WERI-Rb-1 (cell line): ENCODE measurements around the gene ABHD12B.
"Not testable (repeated sequence)": the region's sequence is repeated elsewhere in the genome, so short reads cannot be mapped to it uniquely, and the experiment has no call there.

ENCODE experiments used
- DNase-seq: peaks from one replicate; pipeline ENCODE4 v3.0.0-alpha.2; 2020
- H3K27ac ChIP-seq: fragments of 250-450 bp; sonication (Bioruptor Pico); 2 replicates; pipeline ENCODE4 v1.5.1; 2020; ENCODE audit warnings: mild to moderate bottlenecking, moderate library complexity
- H3K27me3 ChIP-seq: fragments of 250-450 bp; sonication (Bioruptor Pico); 2 replicates; pipeline ENCODE4 v1.5.1; 2021; ENCODE audit warnings: mild to moderate bottlenecking, low read depth, moderate library complexity; ENCODE audit not compliant: insufficient read depth, severe bottlenecking
- H3K36me3 ChIP-seq: fragments of 250-450 bp; sonication (Bioruptor Pico); 2 replicates; pipeline ENCODE4 v1.5.1; 2020; ENCODE audit warnings: mild to moderate bottlenecking, moderate library complexity
- H3K4me3 ChIP-seq: 2 replicates; pipeline ENCODE4 v1.5.1; 2011; ENCODE audit warnings: low read depth, mild to moderate bottlenecking, control low read depth, low read length
- H3K9me3 ChIP-seq: fragments of 250-450 bp; sonication (Bioruptor Pico); 2 replicates; pipeline ENCODE4 v1.5.1; 2021; ENCODE audit warnings: mild to moderate bottlenecking, moderate library complexity; ENCODE audit not compliant: severe bottlenecking
- CTCF ChIP-seq: IDR thresholded peaks from 2 replicates; pipeline ENCODE4 v1.5.1; 2011; ENCODE audit warnings: low read depth, mild to moderate bottlenecking, control low read depth, inconsistent platforms, low read length

The ABHD12B gene

DNA sequence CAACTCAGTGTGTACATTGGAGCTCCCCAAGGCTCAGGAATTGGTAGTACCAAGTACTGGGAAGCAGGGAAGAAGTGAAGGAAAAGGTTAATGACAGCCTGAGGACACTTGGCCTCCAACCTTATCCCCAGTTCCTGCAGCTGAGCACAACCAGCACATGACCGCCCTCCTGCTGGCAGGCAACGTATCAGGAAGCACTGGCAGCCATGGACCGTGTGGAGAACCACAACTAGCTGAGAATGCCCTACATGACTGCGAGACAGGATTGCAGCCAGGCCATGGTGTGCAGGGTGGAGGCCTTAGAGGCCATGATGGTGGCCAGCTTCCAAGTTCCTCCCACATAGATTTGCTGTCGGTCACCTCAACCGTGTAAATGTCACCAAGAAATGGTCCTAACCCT lies 45.6 kb downstream of the ABHD12B start:
- no peak for DNase-seq
- H3K36me3 ChIP-seq: no peaks in the 10 kb centered on the region
- H3K27me3 ChIP-seq: no peaks in the 10 kb centered on the region
- H3K4me3 ChIP-seq: no peak overlapping the region
- H3K9me3 ChIP-seq: no peaks in the 10 kb centered on the region
- 0 out of 2 replicates have a peak, but pooled peaks have one; percentile 5 for TF ChIP-seq CTCF
- H3K27ac ChIP-seq: no peak overlapping the region

DNA sequence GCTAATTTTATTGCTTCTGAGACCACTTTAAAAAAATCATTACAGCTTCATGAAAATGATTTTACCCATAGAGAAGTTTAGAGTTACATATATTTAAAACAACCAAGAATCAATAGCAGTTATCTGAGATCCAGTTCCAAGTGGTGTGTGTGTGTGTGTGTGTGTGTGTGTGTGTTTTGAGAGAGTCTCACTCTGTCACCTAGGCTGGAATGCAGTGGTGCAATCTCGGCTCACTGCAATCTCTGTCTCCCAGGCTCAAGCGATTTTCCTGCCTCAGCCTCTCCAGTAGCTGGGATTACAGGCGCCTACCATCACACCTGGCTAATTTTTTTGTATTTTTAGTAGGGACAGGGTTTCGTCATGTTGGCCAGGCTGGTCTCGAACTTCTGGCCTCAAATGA lies 47.7 kb downstream of the ABHD12B start:
- not testable (repeated sequence) for H3K36me3 ChIP-seq, H3K4me3 ChIP-seq, H3K9me3 ChIP-seq, H3K27ac ChIP-seq, H3K27me3 ChIP-seq, DNase-seq

GRCh38 chr14:50920482-50921230 lies 48.8 kb downstream of the ABHD12B start:
- DNase-seq: no peak
- no peaks in the 10 kb centered on the region for H3K27me3 ChIP-seq
- TF ChIP-seq CTCF: no peak
- H3K27ac ChIP-seq: no peak overlapping the region
- no peak overlapping the region for H3K4me3 ChIP-seq
- H3K36me3 ChIP-seq: no peaks in the 10 kb centered on the region
- no peaks in the 10 kb centered on the region for H3K9me3 ChIP-seq

DNA sequence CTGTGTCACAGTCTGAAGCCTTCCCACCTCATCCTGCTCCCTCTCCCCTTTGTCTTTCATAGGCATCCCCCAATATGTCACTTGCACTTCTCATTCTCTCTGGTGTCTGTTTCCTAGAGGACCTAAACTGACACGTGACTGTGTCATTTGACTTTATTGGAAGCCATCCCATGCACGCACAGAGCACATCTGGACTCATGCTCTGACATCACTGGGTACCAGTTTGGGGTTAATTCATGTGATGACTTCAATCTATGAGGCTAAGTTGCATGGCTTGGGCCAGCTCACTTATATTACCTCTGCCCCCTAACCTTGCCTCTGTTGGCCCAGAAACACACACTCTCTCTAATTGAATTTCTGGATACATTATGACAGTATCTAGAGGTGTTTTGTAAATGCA lies 51.0 kb downstream of the ABHD12B start:
- no peaks in the 10 kb centered on the region for H3K27me3 ChIP-seq
- no peak for DNase-seq
- no peaks in the 10 kb centered on the region for H3K9me3 ChIP-seq
- no peak overlapping the region for H3K4me3 ChIP-seq
- H3K27ac ChIP-seq: no peak overlapping the region
- no peak for TF ChIP-seq CTCF
- no peaks in the 10 kb centered on the region for H3K36me3 ChIP-seq

DNA sequence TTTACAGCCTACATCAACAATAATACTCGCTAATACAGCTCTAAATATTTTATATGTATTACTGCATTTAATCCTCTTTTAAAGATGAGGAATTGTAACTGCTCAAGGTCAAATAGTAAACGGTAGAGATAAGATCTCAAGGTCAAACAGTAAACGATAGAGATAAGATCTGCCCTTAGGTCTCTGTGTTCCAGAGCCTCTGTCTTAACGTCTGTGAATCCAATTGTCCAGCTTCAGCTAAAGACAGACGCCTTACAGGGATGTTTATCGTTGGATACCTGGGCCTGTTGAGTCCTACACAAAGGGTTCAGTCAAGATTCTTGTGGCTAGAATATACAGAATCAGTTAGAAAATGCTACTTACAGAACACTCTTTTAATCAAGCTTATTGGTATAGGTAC lies 52.4 kb downstream of the ABHD12B start:
- H3K9me3 ChIP-seq: no peaks in the 10 kb centered on the region
- no peaks in the 10 kb centered on the region for H3K36me3 ChIP-seq
- no peaks in the 10 kb centered on the region for H3K27me3 ChIP-seq
- no peak overlapping the region for H3K4me3 ChIP-seq
- no peak overlapping the region for H3K27ac ChIP-seq
- DNase-seq: no peak
- TF ChIP-seq CTCF: no peak

DNA sequence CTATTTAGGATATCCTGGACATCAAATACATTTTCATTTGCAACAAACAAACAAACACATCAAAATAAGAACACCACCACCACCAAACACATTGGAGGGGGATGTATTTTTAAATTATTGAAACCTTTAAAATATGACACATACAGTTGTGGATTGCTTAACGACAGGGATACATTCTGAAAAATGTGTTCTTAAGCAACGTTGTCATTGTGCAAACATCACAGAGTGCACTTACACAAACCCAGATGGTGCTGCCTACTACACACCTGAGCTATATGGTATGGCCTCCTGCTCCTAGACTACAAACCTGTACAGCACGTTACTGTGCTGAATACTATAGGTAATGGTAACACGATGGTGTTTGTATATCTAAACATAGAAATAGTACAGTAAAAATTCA lies 53.0 kb downstream of the ABHD12B start:
- Histone ChIP-seq H3K36me3 (no peaks in the 10 kb centered on the region), H3K27me3 (no peaks in the 10 kb centered on the region), H3K27ac (no peak overlapping the region), H3K9me3 (no peaks in the 10 kb centered on the region), H3K4me3 (no peak overlapping the region)
- DNase-seq: no peak
- no peak for TF ChIP-seq CTCF
